GM12891 (cell line): ENCODE data around the gene RAD23A.

Experiments
- PAX5 ChIP-seq: IDR thresholded peaks from 2 replicates; pipeline ENCODE4 v1.6.1; 2011; ENCODE audit warnings: low read length, moderate library complexity, mild to moderate bottlenecking; ENCODE audit not compliant: insufficient read depth, severe bottlenecking
- POLR2A ChIP-seq: IDR thresholded peaks from 2 replicates; pipeline ENCODE4 v1.6.1; 2011; ENCODE audit warnings: low read depth, low read length, control low read depth
- POLR2AphosphoS5 ChIP-seq: IDR thresholded peaks from 2 replicates; pipeline ENCODE4 v1.6.1; 2011; ENCODE audit warnings: low read depth, low read length, control low read depth
- SPI1 ChIP-seq: IDR thresholded peaks from 2 replicates; pipeline ENCODE4 v1.6.1; 2011; ENCODE audit warnings: low read depth, low read length, control low read depth
- TAF1 ChIP-seq: IDR thresholded peaks from 2 replicates; pipeline ENCODE4 v1.6.1; 2011; ENCODE audit warnings: low read depth, low read length, control low read depth

- TF ChIP-seq POLR2AphosphoS5, result peak; percentile 99
- TF ChIP-seq TAF1, result peak; percentile 98
- peak; percentile 97 for TF ChIP-seq POLR2A
- peak; percentile 29; the same call in 1 of the 2 replicates for TF ChIP-seq SPI1
- peak; percentile 56 for TF ChIP-seq PAX5
These were observed at the start of gene RAD23A for GRCh38 chr19:12945479-12946091.
